Upper lobe of right lung (tissue), 1 donor: Measurements from ENCODE around the gene ZBTB17. TPM values are rescaled to one million over a fixed set of nuclear protein-coding genes. Genes with fewer than 3 reads are reported as not detected.
A peak's percentile ranks its signal among the peaks of the same experiment; 100 is the strongest.

Experiments used
- ATAC-seq: fragments of 200-7000 bp; cut with Tn5 transposase; one replicate; pipeline ENCODE4 v1.9.1; 2020; ENCODE audit warnings: mild to moderate bottlenecking, moderate library complexity
- DNase-seq: peaks from one replicate; pipeline ENCODE4 v3.0.0-alpha.2; 2020
- H3K27ac ChIP-seq: fragments of 200-600 bp; one replicate; pipeline ENCODE4 v1.8.0; 2022
- H3K27me3 ChIP-seq: fragments of 200-600 bp; one replicate; pipeline ENCODE4 v1.8.0; 2022; ENCODE audit warnings: mild to moderate bottlenecking
- H3K36me3 ChIP-seq: fragments of 200-600 bp; one replicate; pipeline ENCODE4 v1.8.0; 2022
- H3K4me1 ChIP-seq: fragments of 200-600 bp; one replicate; pipeline ENCODE4 v1.8.0; 2022
- H3K4me3 ChIP-seq: fragments of 200-600 bp; one replicate; pipeline ENCODE4 v1.8.0; 2022; ENCODE audit warnings: mild to moderate bottlenecking
- H3K9me3 ChIP-seq: fragments of 200-600 bp; one replicate; pipeline ENCODE4 v1.8.0; 2022
- CTCF ChIP-seq: fragments of 200-600 bp; IDR thresholded peaks from one replicate; pipeline ENCODE4 v1.8.0; 2022; ENCODE audit warnings: antibody characterized with exemption
- intact Hi-C: fragments of 100-400 bp; cut with DNase I; formaldehyde crosslinking; loops from one replicate; pipeline ENCODE4 v1.11.0; 2022
- total RNA-seq: library from RNA; stranded (reverse); fragmentation: NEBNext Ultra II Directional; extraction: Animal tissue kit (Norgen Biotek cat#: 25700); gene quantifications from one replicate; pipeline ENCODE4 v1.2.1, GENCODE V29; 2021
- donor health status: DM: no; HTN: yes; CAD: no; lungs with severe emphysema.

ZBTB17 gene
- total RNA-seq, 1 donor from 2014 or later = 42.3 TPM

GRCh38 chr1:15973772-15974171 is 2.1 kb downstream of the ZBTB17 start:
- no peak for TF ChIP-seq CTCF
- Histone ChIP-seq H3K36me3 (peaks cover 29% of the 10 kb centered on the region), H3K4me1 (peaks cover 14% of the 10 kb centered on the region), H3K27ac (no peak overlapping the region), H3K9me3 (no peaks in the 10 kb centered on the region), H3K4me3 (no peak overlapping the region), H3K27me3 (no peaks in the 10 kb centered on the region)
- DNase-seq (no peak), ATAC-seq (no peak)
- intact Hi-C loops = no loop called here

- intact Hi-C loops = no loop called here
- H3K36me3 ChIP-seq = peaks cover 31% of the 10 kb centered on the region
- peaks cover 14% of the 10 kb centered on the region for H3K4me1 ChIP-seq
- no peaks in the 10 kb centered on the region for H3K9me3 ChIP-seq
- DNase-seq = no peak
- H3K27ac ChIP-seq = no peak overlapping the region
- no peaks in the 10 kb centered on the region for H3K27me3 ChIP-seq
- ATAC-seq = no peak
- H3K4me3 ChIP-seq = no peak overlapping the region
- no peak for TF ChIP-seq CTCF
Observed at GRCh38 chr1:15972409-15972808, 3.5 kb downstream of the ZBTB17 start.

GRCh38 chr1:15970911-15971310 is 5.0 kb downstream of the ZBTB17 start:
- H3K9me3 ChIP-seq = no peaks in the 10 kb centered on the region
- H3K27me3 ChIP-seq = no peaks in the 10 kb centered on the region
- ATAC-seq (no peak), DNase-seq (no peak)
- TF ChIP-seq CTCF = no peak
- H3K4me1 ChIP-seq = peaks cover 24% of the 10 kb centered on the region
- peaks cover 31% of the 10 kb centered on the region for H3K36me3 ChIP-seq
- no peak overlapping the region for H3K27ac ChIP-seq
- no peak overlapping the region for H3K4me3 ChIP-seq
- intact Hi-C loops = no loop called here

GRCh38 chr1:15969321-15969880 is 6.5 kb downstream of the ZBTB17 start:
- TF ChIP-seq CTCF = no peak
- Histone ChIP-seq H3K9me3 (no peaks in the 10 kb centered on the region), H3K27ac (no peak overlapping the region), H3K36me3 (peaks cover 31% of the 10 kb centered on the region), H3K4me3 (no peak overlapping the region), H3K27me3 (no peaks in the 10 kb centered on the region), H3K4me1 (peaks cover 30% of the 10 kb centered on the region)
- DNase-seq (no peak), ATAC-seq (no peak)
- intact Hi-C loops = no loop called here

- Histone ChIP-seq H3K27me3 (no peaks in the 10 kb centered on the region), H3K36me3 (peaks cover 31% of the 10 kb centered on the region), H3K27ac (no peak overlapping the region), H3K4me3 (no peak overlapping the region), H3K4me1 (peaks cover 39% of the 10 kb centered on the region), H3K9me3 (no peaks in the 10 kb centered on the region)
- no peak for ATAC-seq
- intact Hi-C loops = no loop called here
- no peak for DNase-seq
- TF ChIP-seq CTCF = no peak
Observed at GRCh38 chr1:15968172-15968571, 7.7 kb downstream of the ZBTB17 start.

GRCh38 chr1:15966956-15967344 is 9.0 kb downstream of the ZBTB17 start:
- Histone ChIP-seq H3K4me3 (no peak overlapping the region), H3K4me1 (peaks cover 47% of the 10 kb centered on the region), H3K27me3 (no peaks in the 10 kb centered on the region), H3K9me3 (no peaks in the 10 kb centered on the region), H3K36me3 (peaks cover 20% of the 10 kb centered on the region), H3K27ac (peak overlapping the region; percentile 79)
- DNase-seq (no peak), ATAC-seq (no peak)
- intact Hi-C loops = no loop called here
- no peak for TF ChIP-seq CTCF
